ENCODE results near the gene CTSE. TPM values are rescaled to one million over a fixed set of nuclear protein-coding genes. Genes with fewer than 3 reads are reported as not detected.

CTSE gene
- polyA plus RNA-seq, 1 donor, result 0.37 TPM

GRCh38 chr1:205967554-205968335, 56.0 kb downstream of the CTSE start:
- DNase-seq, result no peak

- DNase-seq, result no peak
Measured at GRCh38 chr1:205965036-205965884, 58.4 kb downstream of the CTSE start.

GRCh38 chr1:205963352-205964155, 60.1 kb downstream of the CTSE start:
- DNase-seq, result no peak

GRCh38 chr1:205962821-205963221, 60.9 kb downstream of the CTSE start:
- DNase-seq, result no peak

- no peak for DNase-seq
Measured at GRCh38 chr1:205961991-205962820, 61.5 kb downstream of the CTSE start.

- DNase-seq, result peak; percentile 35
Measured at GRCh38 chr1:205961405-205961804, 62.3 kb downstream of the CTSE start.

- no peak for DNase-seq
Measured at GRCh38 chr1:205959789-205960188, 63.9 kb downstream of the CTSE start.

Other genes starting within 250 kb of the CTSE start
- gene RAB29, start 248.4 kb downstream of the CTSE start, polyA plus RNA-seq (ENCODE audit: insufficient read length), result 3.7 TPM
- 37.9 TPM for gene SLC41A1, start 210.7 kb downstream of the CTSE start, polyA plus RNA-seq (ENCODE audit: insufficient read length)
- gene PM20D1, start 173.8 kb downstream of the CTSE start, polyA plus RNA-seq (ENCODE audit: insufficient read length), result not detected
- gene SLC26A9, start 80.4 kb downstream of the CTSE start, polyA plus RNA-seq (ENCODE audit: insufficient read length), result 0.05 TPM
- gene RAB7B, start 20.5 kb downstream of the CTSE start, polyA plus RNA-seq (ENCODE audit: insufficient read length), result 12.2 TPM
- 0.28 TPM for gene RHEX, start 29.3 kb upstream of the CTSE start, polyA plus RNA-seq (ENCODE audit: insufficient read length)
- 0.14 TPM for gene AVPR1B, start 93.5 kb upstream of the CTSE start, polyA plus RNA-seq (ENCODE audit: insufficient read length)
- gene FAM72A, start 178.9 kb upstream of the CTSE start, polyA plus RNA-seq (ENCODE audit: insufficient read length), result 5.4 TPM
- 97.0 TPM for gene SRGAP2, start 179.6 kb upstream of the CTSE start, polyA plus RNA-seq (ENCODE audit: insufficient read length)